ENCODE data around the gene CATSPER3.
"Not testable (repeated sequence)": the region's sequence is repeated elsewhere in the genome, so short reads cannot be mapped to it uniquely, and the experiment has no call there.

Gene CATSPER3

DNA sequence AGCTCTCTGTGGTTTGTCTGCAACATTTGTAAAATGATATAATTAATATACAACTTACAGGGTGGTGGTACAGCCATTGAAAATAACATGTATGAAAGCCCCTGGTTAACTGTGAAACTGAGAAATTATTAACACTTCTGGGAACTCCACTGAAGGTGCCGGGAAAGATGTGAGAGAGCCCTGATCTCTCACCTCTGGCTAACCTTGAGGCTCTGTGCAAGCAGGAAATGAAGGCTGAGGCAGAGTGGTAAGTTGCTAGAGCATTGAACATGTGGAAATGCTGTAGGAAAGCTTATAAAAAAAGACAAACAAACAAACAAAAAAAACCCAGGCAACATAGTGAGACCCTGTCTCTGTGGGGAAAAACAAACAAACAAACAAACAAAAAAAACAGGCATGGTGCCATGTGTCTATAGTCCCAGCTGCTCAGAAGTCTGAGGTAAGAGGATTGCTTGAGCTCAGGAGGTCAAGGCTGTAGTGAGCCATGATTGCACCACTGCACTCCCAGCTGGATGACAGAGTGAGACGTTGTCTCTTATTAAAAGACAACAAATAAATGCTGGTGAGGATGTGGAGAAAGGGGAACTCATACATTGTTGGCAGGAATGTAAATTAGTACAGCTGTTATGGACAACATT is 7.5 kb downstream of the CATSPER3 start:
- DNase-seq (ENCODE audit: low read depth), result no peak

DNA sequence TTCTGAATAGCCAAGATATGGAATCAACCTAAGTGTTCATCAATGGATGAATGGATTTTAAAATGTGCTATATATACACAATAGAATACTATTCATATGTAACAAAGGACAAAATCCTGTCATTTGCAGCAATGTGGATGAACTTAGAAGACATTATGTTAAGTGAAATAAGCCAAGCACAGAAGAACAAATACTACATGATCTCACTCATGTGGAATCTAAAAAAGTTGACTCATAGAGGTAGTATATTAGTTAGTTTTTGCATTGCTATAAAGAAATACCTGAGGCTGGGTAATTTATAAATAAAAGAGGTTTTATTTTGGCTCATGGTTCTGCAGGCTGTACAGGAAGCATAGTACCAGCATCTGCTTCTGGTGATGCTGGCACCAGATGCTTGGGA is 8.1 kb downstream of the CATSPER3 start:
- no peak for DNase-seq (ENCODE audit: low read depth)

DNA sequence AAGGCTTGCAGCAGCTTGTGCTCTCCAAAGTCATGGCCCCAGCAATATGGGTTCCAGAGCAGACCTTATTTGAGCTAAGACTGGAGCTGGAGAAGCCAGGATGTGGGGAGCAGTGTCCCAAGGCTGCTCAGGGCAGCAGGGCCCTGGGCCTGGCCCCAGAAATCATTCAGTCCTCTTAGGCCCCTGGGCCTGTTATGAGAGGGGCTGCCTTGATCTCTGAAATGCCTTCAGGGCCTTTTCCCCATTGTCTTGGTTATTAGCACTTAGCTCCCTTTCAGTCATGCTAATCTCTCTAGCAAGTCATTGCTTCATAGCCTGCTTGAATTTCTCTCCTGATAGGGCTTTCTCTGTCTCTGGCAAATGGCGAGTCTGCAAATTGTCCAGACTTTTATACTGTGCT is 9.1 kb downstream of the CATSPER3 start:
- no peak for DNase-seq (ENCODE audit: low read depth)

GRCh38 chr5:134979416-134979815 is 11.7 kb downstream of the CATSPER3 start:
- no peak for DNase-seq (ENCODE audit: low read depth)

GRCh38 chr5:134982230-134982629 is 14.5 kb downstream of the CATSPER3 start:
- no peak for DNase-seq (ENCODE audit: low read depth)

GRCh38 chr5:134989266-134989830 is 21.6 kb downstream of the CATSPER3 start:
- no peak for DNase-seq (ENCODE audit: low read depth)

- DNase-seq (ENCODE audit: low read depth), result not testable (repeated sequence)
Measured at GRCh38 chr5:134990183-134990582, 22.5 kb downstream of the CATSPER3 start.

DNA sequence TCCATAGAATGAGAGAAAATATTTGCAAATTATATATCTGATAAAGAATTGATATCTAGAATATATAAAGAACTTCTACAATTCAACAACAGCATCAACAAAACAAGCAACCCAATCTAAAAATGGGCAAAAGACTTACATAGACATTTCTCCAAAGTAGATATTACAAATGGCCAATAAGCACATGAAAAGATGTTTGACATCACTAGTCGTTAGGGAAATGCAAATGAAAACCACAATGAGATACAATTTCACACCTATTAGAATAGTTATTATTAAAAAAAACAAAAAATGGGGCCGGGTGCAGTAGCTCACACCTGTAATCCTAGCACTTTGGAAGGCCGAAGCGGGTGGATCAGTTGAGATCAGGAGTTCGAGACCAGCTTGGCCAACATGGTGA is 24.4 kb downstream of the CATSPER3 start:
- DNase-seq (ENCODE audit: low read depth), result no peak

- no peak for DNase-seq (ENCODE audit: low read depth)
Measured at GRCh38 chr5:134993161-134993560, 25.5 kb downstream of the CATSPER3 start.

DNA sequence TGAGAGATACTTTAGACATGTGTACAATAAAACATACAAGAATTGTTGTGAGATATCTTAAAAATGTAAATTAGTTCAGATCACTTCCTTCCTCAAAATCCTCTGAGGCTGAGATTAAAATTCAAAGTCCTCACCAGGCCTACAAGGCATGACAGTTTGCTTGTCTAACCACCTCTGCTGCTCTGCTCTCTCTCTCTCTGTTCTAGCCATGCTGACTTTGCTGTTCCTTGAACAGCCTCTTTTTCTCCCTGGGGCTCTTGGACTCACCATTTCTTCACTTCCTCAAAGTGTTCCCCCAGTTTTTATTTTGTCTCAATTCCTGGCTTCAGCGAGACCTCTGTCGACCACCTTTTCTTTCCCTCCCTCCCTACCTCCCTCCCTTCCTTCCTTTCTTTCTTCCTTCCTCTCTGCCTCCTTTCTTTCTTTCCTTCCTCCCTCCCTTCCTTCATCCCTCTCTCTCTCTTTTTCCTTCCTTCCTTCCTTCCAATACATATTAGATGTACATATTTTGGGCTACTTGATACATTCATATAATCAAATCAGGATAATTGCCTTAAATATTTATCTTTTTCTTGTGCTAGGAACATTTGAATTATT is 27.0 kb downstream of the CATSPER3 start:
- DNase-seq (ENCODE audit: low read depth), result no peak

GRCh38 chr5:134995850-134996402 is 28.2 kb downstream of the CATSPER3 start:
- DNase-seq (ENCODE audit: low read depth), result no peak

GRCh38 chr5:134997015-134997414 is 29.3 kb downstream of the CATSPER3 start:
- DNase-seq (ENCODE audit: low read depth), result no peak

DNA sequence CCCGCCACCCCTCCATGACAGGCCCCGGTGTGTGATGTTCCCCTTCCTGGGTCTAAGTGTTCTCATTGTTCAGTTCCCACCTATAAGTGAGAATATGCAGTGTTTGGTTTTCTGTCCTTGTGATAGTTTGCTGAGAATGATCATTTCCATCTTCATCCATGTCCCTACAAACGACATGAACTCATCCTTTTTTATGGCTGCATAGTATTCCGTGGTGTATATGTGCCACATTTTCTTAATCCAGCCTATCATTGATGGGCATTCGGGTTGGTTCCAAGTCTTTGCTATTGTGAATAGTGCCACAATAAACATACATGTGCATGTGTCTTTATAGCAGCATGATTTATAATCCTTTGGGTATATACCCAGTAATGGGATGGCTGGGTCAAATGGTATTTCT is 30.4 kb downstream of the CATSPER3 start:
- not testable (repeated sequence) for DNase-seq (ENCODE audit: low read depth)

GRCh38 chr5:135004376-135004775 is 36.7 kb downstream of the CATSPER3 start:
- no peak for DNase-seq (ENCODE audit: low read depth)

DNA sequence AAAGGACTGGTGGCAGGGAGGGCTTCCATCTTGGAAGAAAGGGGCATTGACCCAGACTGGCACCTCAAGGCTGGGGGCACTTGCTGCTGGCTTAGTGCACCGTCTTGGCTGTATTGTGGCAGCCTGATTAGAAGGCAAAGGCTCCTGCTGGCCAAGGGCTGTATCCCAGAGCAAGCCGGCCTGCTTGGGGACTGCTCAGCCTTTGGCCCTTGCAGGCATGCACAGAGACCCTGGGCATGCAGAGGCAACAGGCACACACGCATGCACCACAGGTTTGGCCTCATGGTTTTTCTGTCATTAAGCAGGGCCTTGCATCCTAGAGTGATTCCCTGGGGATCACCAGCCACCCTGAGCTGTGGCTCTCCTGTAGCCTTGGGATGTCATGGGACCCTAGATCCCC is 37.4 kb downstream of the CATSPER3 start:
- DNase-seq (ENCODE audit: low read depth), result no peak

GRCh38 chr5:135007305-135007704 is 39.6 kb downstream of the CATSPER3 start:
- DNase-seq (ENCODE audit: low read depth), result no peak

GRCh38 chr5:135007749-135008363 is 40.1 kb downstream of the CATSPER3 start:
- DNase-seq (ENCODE audit: low read depth), result no peak

DNA sequence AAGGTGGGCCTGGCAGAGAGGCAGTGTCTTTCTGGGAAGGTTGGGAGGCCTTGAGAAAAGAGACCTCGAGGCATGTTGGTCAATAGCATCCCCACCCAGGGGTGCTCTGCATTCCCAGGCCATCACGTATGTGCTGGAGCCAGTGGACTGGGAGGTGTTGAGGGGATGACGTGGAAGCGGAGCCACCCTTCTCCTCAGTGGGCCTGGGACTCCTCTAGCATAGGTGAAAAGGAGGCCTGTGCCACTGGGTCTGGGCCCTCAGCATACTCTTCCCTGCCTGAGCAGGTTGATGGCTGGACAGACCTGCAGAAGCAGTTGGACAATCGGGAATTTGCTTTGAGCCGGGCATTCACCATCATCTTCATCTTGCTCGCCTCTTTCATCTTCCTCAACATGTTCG is 40.8 kb downstream of the CATSPER3 start:
- DNase-seq (ENCODE audit: low read depth), result no peak

DNA sequence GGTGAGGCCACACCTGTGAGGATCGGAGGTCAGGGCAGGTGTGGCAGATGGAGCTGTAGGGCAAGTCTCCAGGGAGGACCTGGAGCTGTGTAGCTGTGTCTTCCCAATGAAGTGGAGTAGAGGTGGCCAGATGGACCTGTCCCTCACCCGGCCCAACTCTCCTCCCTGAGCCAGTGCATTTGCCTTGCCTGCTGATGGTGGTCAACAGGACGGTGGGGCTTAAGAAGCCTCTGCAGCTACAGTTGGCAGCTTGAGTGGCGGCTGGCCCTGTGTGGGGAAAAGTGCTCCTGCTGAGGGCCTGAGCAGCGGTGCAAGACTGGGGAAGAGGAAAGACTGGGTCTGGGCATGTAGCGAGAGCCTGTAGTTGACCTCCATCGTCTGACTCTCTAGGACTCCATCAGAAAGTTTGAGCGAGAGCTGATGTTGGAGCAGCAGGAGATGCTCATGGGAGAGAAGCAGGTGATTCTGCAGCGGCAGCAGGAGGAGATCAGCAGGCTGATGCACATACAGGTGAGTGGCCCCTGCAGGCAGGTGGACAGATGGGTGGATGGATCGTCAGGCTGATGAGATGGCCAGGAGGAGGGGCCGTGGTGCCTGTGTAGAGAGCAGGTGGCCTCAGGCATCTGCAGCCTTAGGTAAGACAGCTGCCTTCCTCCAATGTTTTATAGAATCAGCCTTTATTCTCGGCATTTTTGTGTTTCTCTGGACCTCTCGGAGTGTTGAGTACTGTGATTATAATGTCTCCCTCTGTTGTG is 41.5 kb downstream of the CATSPER3 start:
- no peak for DNase-seq (ENCODE audit: low read depth)

GRCh38 chr5:135009736-135010501 is 42.2 kb downstream of the CATSPER3 start:
- DNase-seq (ENCODE audit: low read depth), result no peak
